Measurements from ENCODE around the gene TEX44.

The TEX44 gene

GRCh38 chr2:231589656-231590055, 3.0 kb upstream of the TEX44 start:
- no peak overlapping the region for H3K4me2 ChIP-seq (ENCODE audit: low read length)
- H3K27me3 ChIP-seq (ENCODE audit: control insufficient read depth, low read length) = no peaks in the 10 kb centered on the region; the same call in 1 of the 2 replicates
- no peak overlapping the region for H3K27ac ChIP-seq (ENCODE audit: low read depth, low read length)
- H3K9me2 ChIP-seq (replicated peaks; ENCODE audit: control insufficient read depth, low read length) = no peaks in the 10 kb centered on the region
- H3F3A ChIP-seq (ENCODE audit: control insufficient read depth, insufficient read depth) = no peaks in the 10 kb centered on the region
- TF ChIP-seq EZH2phosphoT487 (IDR thresholded peaks at IDR 0.05; ENCODE audit: borderline replicate concordance, low read length) = no peak
- TF ChIP-seq CTCF (IDR thresholded peaks at IDR 0.05; ENCODE audit: low read depth, low read length, poor library complexity, severe bottlenecking) = no peak
- H3K4me3 ChIP-seq (ENCODE audit: low read length) = no peak overlapping the region
- no peaks in the 10 kb centered on the region for H3K9me3 ChIP-seq (ENCODE audit: control insufficient read depth, insufficient read depth, low read length)
- H4K20me1 ChIP-seq (ENCODE audit: control insufficient read depth, insufficient read depth, low read depth, low read length) = no peaks in the 10 kb centered on the region
- no peaks in the 10 kb centered on the region for H3K36me3 ChIP-seq (ENCODE audit: control insufficient read depth, low read length)
- H3K79me2 ChIP-seq (ENCODE audit: control insufficient read depth, low read length) = no peaks in the 10 kb centered on the region
- 0 out of 2 replicates have a peak, but pooled peaks cover 4% of the 10 kb centered on the region for H3K4me1 ChIP-seq (ENCODE audit: control insufficient read depth, low read length)

GRCh38 chr2:231590614-231591013, 2.0 kb upstream of the TEX44 start:
- no peaks in the 10 kb centered on the region for H4K20me1 ChIP-seq (ENCODE audit: control insufficient read depth, insufficient read depth, low read depth, low read length)
- no peak overlapping the region for H3K4me3 ChIP-seq (ENCODE audit: low read length)
- 0 out of 2 replicates have a peak, but pooled peaks cover 4% of the 10 kb centered on the region for H3K4me1 ChIP-seq (ENCODE audit: control insufficient read depth, low read length)
- no peak overlapping the region for H3K4me2 ChIP-seq (ENCODE audit: low read length)
- no peak overlapping the region for H3K27ac ChIP-seq (ENCODE audit: low read depth, low read length)
- H3K9me3 ChIP-seq (ENCODE audit: control insufficient read depth, insufficient read depth, low read length) = no peaks in the 10 kb centered on the region
- no peaks in the 10 kb centered on the region for H3K36me3 ChIP-seq (ENCODE audit: control insufficient read depth, low read length)
- H3F3A ChIP-seq (ENCODE audit: control insufficient read depth, insufficient read depth) = no peaks in the 10 kb centered on the region
- no peak for TF ChIP-seq CTCF (IDR thresholded peaks at IDR 0.05; ENCODE audit: low read depth, low read length, poor library complexity, severe bottlenecking)
- no peak for TF ChIP-seq EZH2phosphoT487 (IDR thresholded peaks at IDR 0.05; ENCODE audit: borderline replicate concordance, low read length)
- no peaks in the 10 kb centered on the region for H3K79me2 ChIP-seq (ENCODE audit: control insufficient read depth, low read length)
- no peaks in the 10 kb centered on the region; the same call in 1 of the 2 replicates for H3K27me3 ChIP-seq (ENCODE audit: control insufficient read depth, low read length)
- H3K9me2 ChIP-seq (replicated peaks; ENCODE audit: control insufficient read depth, low read length) = no peaks in the 10 kb centered on the region

GRCh38 chr2:231593666-231594065, 1.0 kb downstream of the TEX44 start:
- H3K27me3 ChIP-seq (ENCODE audit: control insufficient read depth, low read length) = no peaks in the 10 kb centered on the region; the same call in 1 of the 2 replicates
- H3F3A ChIP-seq (ENCODE audit: control insufficient read depth, insufficient read depth) = no peaks in the 10 kb centered on the region
- 0 out of 2 replicates have a peak, but pooled peaks cover 4% of the 10 kb centered on the region for H3K4me1 ChIP-seq (ENCODE audit: control insufficient read depth, low read length)
- H3K4me3 ChIP-seq (ENCODE audit: low read length) = no peak overlapping the region
- TF ChIP-seq CTCF (IDR thresholded peaks at IDR 0.05; ENCODE audit: low read depth, low read length, poor library complexity, severe bottlenecking) (no peak), EZH2phosphoT487 (IDR thresholded peaks at IDR 0.05; ENCODE audit: borderline replicate concordance, low read length) (no peak)
- H3K4me2 ChIP-seq (ENCODE audit: low read length) = no peak overlapping the region
- no peaks in the 10 kb centered on the region for H4K20me1 ChIP-seq (ENCODE audit: control insufficient read depth, insufficient read depth, low read depth, low read length)
- H3K27ac ChIP-seq (ENCODE audit: low read depth, low read length) = no peak overlapping the region
- H3K79me2 ChIP-seq (ENCODE audit: control insufficient read depth, low read length) = no peaks in the 10 kb centered on the region
- H3K36me3 ChIP-seq (ENCODE audit: control insufficient read depth, low read length) = no peaks in the 10 kb centered on the region
- H3K9me3 ChIP-seq (ENCODE audit: control insufficient read depth, insufficient read depth, low read length) = no peaks in the 10 kb centered on the region
- no peaks in the 10 kb centered on the region for H3K9me2 ChIP-seq (replicated peaks; ENCODE audit: control insufficient read depth, low read length)
